HepG2 (cell line): ENCODE data around the gene LAG3. TPM values are rescaled to one million over a fixed set of nuclear protein-coding genes. Genes with fewer than 3 reads are reported as not detected.

Source experiments
- ARHGAP35 ChIP-seq: sonication (generic); formaldehyde crosslinking; IDR thresholded peaks from 2 replicates; pipeline ENCODE4 v1.9.0; 2022; ENCODE audit warnings: mild to moderate bottlenecking, inconsistent platforms, moderate library complexity, missing genetic modification reagents, borderline replicate concordance
- BHLHE40 ChIP-seq: IDR thresholded peaks from 2 replicates; pipeline ENCODE4 v1.6.1; 2011; ENCODE audit warnings: low read length, improper control_type of control experiment
- DNMT3B ChIP-seq: conservative IDR thresholded peaks from 2 replicates; pipeline ENCODE4 v1.6.1; 2016; ENCODE audit warnings: missing biosample characterization, control low read depth
- E2F2 ChIP-seq: sonication (generic); formaldehyde crosslinking; IDR thresholded peaks from 2 replicates; pipeline ENCODE4 v1.4.0; 2020; ENCODE audit warnings: missing genetic modification reagents, borderline replicate concordance
- GABPA ChIP-seq, 2 experiments: IDR thresholded peaks; 2 replicates each; pipeline ENCODE4 v1.6.1; 2011 to 2016; ENCODE audit warnings: low read depth in 2 of 2, low read length in 1 of 2, missing biosample characterization in 1 of 2, missing genetic modification characterization in 1 of 2
- HIC2 ChIP-seq: sonication (generic); formaldehyde crosslinking; IDR thresholded peaks from 2 replicates; pipeline ENCODE4 v1.9.0; 2022; ENCODE audit warnings: low read depth, missing genetic modification reagents
- MIER2 ChIP-seq: IDR thresholded peaks from 2 replicates; pipeline ENCODE4 v1.6.1; 2016; ENCODE audit warnings: missing biosample characterization, missing genetic modification reagents
- MNT ChIP-seq: fragments of 450-650 bp; IDR thresholded peaks from 2 replicates; pipeline ENCODE4 v1.6.1; 2016
- MTERF4 ChIP-seq: sonication (generic); formaldehyde crosslinking; IDR thresholded peaks from 2 replicates; pipeline ENCODE4 v1.8.0; 2023; ENCODE audit warnings: mild to moderate bottlenecking, missing genetic modification reagents
- POLR2AphosphoS2 ChIP-seq: IDR thresholded peaks from 2 replicates; pipeline ENCODE4 v1.6.1; 2011; ENCODE audit warnings: low read depth, low read length, improper control_type of control experiment
- SP4 ChIP-seq: sonication (generic); formaldehyde crosslinking; IDR thresholded peaks from 2 replicates; pipeline ENCODE4 v1.8.1; 2023; ENCODE audit warnings: mild to moderate bottlenecking, missing genetic modification reagents
- ZBTB25 ChIP-seq: IDR thresholded peaks from 2 replicates; pipeline ENCODE4 v1.6.1; 2018; ENCODE audit warnings: missing genetic modification reagents
- ZNF143 ChIP-seq: sonication (generic); formaldehyde crosslinking; IDR thresholded peaks from 2 replicates; pipeline ENCODE4 v1.4.0; 2020; ENCODE audit warnings: missing genetic modification reagents
- ZNF784 ChIP-seq: sonication (generic); formaldehyde crosslinking; IDR thresholded peaks from 2 replicates; pipeline ENCODE4 v1.5.1; 2020; ENCODE audit warnings: missing genetic modification reagents, mild to moderate bottlenecking, borderline replicate concordance
- ZSCAN5A ChIP-seq: sonication (generic); formaldehyde crosslinking; IDR thresholded peaks from 2 replicates; pipeline ENCODE4 v1.8.0; 2022; ENCODE audit warnings: mild to moderate bottlenecking, missing genetic modification reagents, borderline replicate concordance
- polyA plus RNA-seq, 8 experiments: library from polyadenylated mRNA; depleted of rRNA in 3 of 8; stranded (reverse) in 7 of 8; unstranded in 1 of 8; fragments of >200 nt; fragmentation: Illumina TruSeq in 4 of 8; extraction: Trizol in 4 of 8; gene quantifications; 2 replicates each; pipeline versions ENCODE4 v1.2.1 to v1.2.3, GENCODE V29; 2011 to 2016; ENCODE audit warnings: low read depth in 4 of 8, missing spikeins in 1 of 8, mixed read lengths in 1 of 8; ENCODE audit not compliant: insufficient read depth in 1 of 8
- total RNA-seq, 5 experiments: library from RNA; depleted of rRNA; stranded (reverse); fragments of >200 nt; fragmentation: Illumina TruSeq; extraction: Trizol; gene quantifications; 2 replicates each; pipeline ENCODE4 v1.2.3, GENCODE V29; 2016; ENCODE audit warnings: low read depth in 1 of 5

The LAG3 gene
- total and polyA plus RNA-seq, 2 of the 13 experiments (the other 11 are each of a cell fraction or from before 2014, with no cell fraction given), result 0.11 to 0.26 TPM

GRCh38 chr12:6792522-6793201 is 20.3 kb downstream of the LAG3 start (continued):
- TF ChIP-seq DNMT3B (CRISPR knock-in tag), result no peak
- TF ChIP-seq E2F2 (CRISPR knock-in tag), result no peak
- 0 out of 2 replicates have a peak, but pooled peaks have one; percentile 23 for TF ChIP-seq MIER2 (CRISPR knock-in tag)
- no peak; the same call in 1 of the 2 replicates for TF ChIP-seq ZNF784 (CRISPR knock-in tag)
- TF ChIP-seq MTERF4 (CRISPR knock-in tag), result 0 out of 2 replicates have a peak, but pooled peaks have one; percentile 48
- peak; percentile 41; the same call in 1 of the 2 replicates for TF ChIP-seq ARHGAP35 (CRISPR knock-in tag)
- no peak for TF ChIP-seq ZSCAN5A
- 0 out of 2 replicates have a peak, but pooled peaks have one; percentile 17 for TF ChIP-seq GABPA (IDR thresholded peaks at IDR 0.05; ENCODE audit: low read depth, low read length)
- peak; percentile 85 for TF ChIP-seq GABPA (CRISPR knock-in tag; IDR thresholded peaks at IDR 0.05; ENCODE audit: low read depth)
- no peak for TF ChIP-seq POLR2AphosphoS2
- 0 out of 2 replicates have a peak, but pooled peaks have one; percentile 12 for TF ChIP-seq MNT
- TF ChIP-seq BHLHE40, result peak; percentile 83
- TF ChIP-seq ZNF143 (CRISPR knock-in tag), result peak; percentile 71
- peak; percentile 68; the same call in 1 of the 2 replicates for TF ChIP-seq SP4 (CRISPR knock-in tag)
- TF ChIP-seq ZBTB25 (CRISPR knock-in tag), result 0 out of 2 replicates have a peak, but pooled peaks have one; percentile 38
- TF ChIP-seq HIC2, result 0 out of 2 replicates have a peak, but pooled peaks have one; percentile 36
